GM12875 (cell line): ENCODE measurements around the gene JAKMIP1.

Experiments
- H3K4me3 ChIP-seq: one replicate; pipeline ENCODE4 v1.5.1; 2011; ENCODE audit warnings: low read depth, low read length, control low read depth
- CTCF ChIP-seq: IDR thresholded peaks from 2 replicates; pipeline ENCODE4 v1.5.1; 2011; ENCODE audit warnings: low read depth, mild to moderate bottlenecking, control low read depth, inconsistent platforms, low read length, moderate library complexity, borderline replicate concordance; ENCODE audit not compliant: insufficient read depth

Gene JAKMIP1

DNA sequence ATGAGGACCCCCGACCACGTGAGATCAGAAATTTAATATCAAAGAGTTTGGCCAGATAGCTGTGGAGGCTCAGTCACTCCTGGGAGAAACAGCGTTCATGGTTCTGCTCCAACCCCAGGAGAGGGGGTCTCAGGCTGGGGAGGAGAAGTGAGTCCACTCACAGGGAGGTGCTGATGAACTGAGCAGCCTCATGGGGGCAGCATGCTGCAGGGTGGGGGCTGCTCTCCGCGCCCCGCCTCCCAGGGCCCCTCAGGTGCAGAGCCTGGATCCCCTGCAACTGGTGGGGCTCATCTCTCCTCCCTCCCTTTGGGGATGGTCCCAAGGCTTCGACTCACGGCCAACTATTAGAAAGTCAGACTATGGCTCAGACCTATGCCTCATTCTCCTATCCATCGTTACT is 155.5 kb downstream of the JAKMIP1 start:
- no peak overlapping the region for H3K4me3 ChIP-seq
- peak; percentile 27; the same call in 1 of the 2 replicates for TF ChIP-seq CTCF

DNA sequence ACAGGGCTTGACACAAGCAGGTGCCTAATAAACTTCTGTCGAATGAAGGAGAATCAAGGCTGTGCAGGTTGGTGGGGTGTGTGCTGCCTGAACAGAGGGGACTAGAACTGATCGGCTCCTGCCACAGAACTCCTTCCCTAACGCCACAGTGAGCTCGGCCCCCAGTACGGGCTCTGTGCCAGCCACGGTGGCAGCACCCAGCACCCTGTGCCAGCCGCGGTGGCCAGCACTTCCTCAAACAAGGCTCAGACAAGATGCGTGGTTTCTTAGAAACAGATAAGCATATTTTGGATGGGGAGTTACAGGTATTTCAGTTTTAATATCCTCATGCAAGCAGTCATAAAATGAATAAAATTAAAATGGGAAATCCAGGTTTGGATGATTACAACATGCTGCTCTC is 156.1 kb downstream of the JAKMIP1 start:
- TF ChIP-seq CTCF = no peak
- H3K4me3 ChIP-seq = no peak overlapping the region

GRCh38 chr4:6043843-6044242 is 156.5 kb downstream of the JAKMIP1 start:
- no peak for TF ChIP-seq CTCF
- H3K4me3 ChIP-seq = no peak overlapping the region

DNA sequence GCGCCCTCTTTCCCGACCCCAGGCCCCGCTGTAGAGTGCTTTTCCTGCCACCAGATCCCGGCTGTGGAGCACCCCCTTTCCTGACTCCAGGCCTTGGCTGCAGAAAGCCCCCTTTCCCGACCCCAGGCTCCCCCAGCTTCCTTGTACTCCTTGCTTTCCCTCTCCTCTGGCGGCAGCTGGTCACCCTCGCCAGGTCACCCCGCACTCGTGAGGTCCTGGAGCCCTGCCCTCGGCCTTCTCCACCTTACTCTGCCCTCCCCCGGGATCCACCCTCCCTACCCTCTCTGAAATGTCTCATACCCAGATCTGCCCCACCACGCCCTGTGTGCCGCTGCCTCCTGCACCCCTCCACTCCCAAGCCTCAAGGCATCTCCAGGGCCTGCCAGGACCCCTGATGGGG is 157.2 kb downstream of the JAKMIP1 start:
- H3K4me3 ChIP-seq = no peak overlapping the region
- no peak for TF ChIP-seq CTCF

DNA sequence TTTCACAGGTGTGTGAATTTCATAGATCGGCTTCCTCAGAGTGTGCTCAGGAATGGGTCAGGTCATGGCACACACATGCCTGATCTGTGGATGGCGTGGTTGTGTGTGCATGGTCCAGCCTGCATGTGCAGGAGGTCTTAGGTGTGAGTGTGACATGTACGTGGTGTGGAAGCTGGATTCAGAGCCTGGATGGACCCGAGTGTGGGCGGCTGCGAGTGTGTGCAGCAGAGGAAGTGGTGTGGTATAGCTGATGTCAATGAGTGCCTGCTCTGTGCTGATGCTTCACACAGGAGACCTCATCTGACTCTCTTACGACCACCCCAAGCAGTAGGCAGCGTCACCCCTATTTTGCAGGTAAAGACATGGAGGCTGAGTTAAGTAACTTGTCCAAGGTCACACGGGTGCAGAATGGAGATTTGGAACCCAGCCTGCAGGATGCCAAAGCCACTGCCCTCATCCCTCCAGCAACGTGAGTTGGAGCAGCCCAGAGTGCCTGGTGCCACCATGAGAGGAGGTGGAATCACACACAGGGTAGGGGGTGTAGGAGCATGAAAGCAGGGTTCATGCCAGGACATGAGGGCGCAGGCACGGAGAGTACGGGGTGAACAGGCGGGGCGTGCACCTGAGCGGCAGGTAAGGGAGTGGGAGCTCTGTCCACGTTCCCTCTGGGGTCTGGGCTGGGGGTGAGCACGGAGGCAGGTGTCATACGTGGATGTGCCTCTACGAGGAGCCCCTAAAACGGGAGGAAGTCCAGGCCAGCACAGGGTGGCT is 157.9 kb downstream of the JAKMIP1 start:
- TF ChIP-seq CTCF = no peak

GRCh38 chr4:6041800-6042199 is 158.5 kb downstream of the JAKMIP1 start:
- no peak overlapping the region for H3K4me3 ChIP-seq
- no peak for TF ChIP-seq CTCF

More for the DNA sequence above, 157.9 kb downstream of the JAKMIP1 start:
- H3K4me3 ChIP-seq = no peak overlapping the region

DNA sequence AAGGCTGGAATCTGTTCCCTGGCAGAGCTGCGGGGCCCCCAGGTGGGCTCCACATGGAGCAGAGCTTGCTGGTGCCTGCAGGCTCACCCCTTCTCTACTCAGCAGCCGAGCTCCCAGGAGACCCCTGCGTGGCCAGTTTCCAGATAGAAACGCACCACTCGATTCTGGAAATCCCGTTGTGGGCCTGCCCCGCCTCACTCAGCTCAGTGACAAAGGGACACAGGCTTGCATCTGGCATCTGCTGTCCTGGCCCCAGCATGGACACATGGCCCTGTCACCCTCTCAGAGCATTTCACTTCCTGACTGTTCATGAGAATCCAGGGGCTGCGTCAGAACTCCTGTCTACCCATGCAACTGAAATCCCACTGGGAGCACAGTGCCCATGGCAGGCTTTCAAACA is 161.6 kb downstream of the JAKMIP1 start:
- no peak overlapping the region for H3K4me3 ChIP-seq
- no peak for TF ChIP-seq CTCF
